CD14-positive monocyte (primary cell): ENCODE data around the gene CLIC1. TPM values are rescaled to one million over a fixed set of nuclear protein-coding genes. Genes with fewer than 3 reads are reported as not detected.

ENCODE experiments used
- DNase-seq, 3 donors: peaks; one replicate each; pipeline ENCODE4 v3.0.0-alpha.2; 2011 to 2022
- H2AFZ ChIP-seq: 2 replicates; pipeline ENCODE4 v1.6.0; 2012; ENCODE audit warnings: mild to moderate bottlenecking, low read depth, low read length, inconsistent platforms; ENCODE audit not compliant: insufficient read depth, poor library complexity, severe bottlenecking
- H3K27ac ChIP-seq, 2 donors: 1 replicate in 1 of 2; 2 replicates in 1 of 2; pipeline ENCODE4 v1.5.1; 2012 to 2013; ENCODE audit warnings: low read length in 2 of 2, control low read depth in 1 of 2, inconsistent platforms in 1 of 2, low read depth in 1 of 2, mild to moderate bottlenecking in 1 of 2
- H3K27me3 ChIP-seq, 2 donors: one replicate each; pipeline versions ENCODE4 v1.6.0 to v1.6.1; 2011 to 2013; ENCODE audit warnings: low read length in 2 of 2; ENCODE audit not compliant: control insufficient read depth in 2 of 2, insufficient read depth in 2 of 2
- H3K36me3 ChIP-seq, 2 donors: replicated peaks in 1 of 2; 1 replicate in 1 of 2; 2 replicates in 1 of 2; pipeline versions ENCODE4 v1.5.1 to v1.6.1; 2012 to 2013; ENCODE audit warnings: low read length in 2 of 2, control low read depth in 1 of 2, inconsistent platforms in 1 of 2, mild to moderate bottlenecking in 1 of 2; ENCODE audit not compliant: insufficient read depth in 2 of 2, control insufficient read depth in 1 of 2
- H3K4me1 ChIP-seq, 2 donors: 1 replicate in 1 of 2; 2 replicates in 1 of 2; pipeline versions ENCODE4 v1.5.1 to v1.6.1; 2012 to 2013; ENCODE audit warnings: low read length in 2 of 2, control low read depth in 1 of 2, inconsistent platforms in 1 of 2, mild to moderate bottlenecking in 1 of 2, moderate library complexity in 1 of 2; ENCODE audit not compliant: insufficient read depth in 2 of 2, control insufficient read depth in 1 of 2
- H3K4me2 ChIP-seq: replicated peaks from 2 replicates; pipeline ENCODE3; 2012; ENCODE audit warnings: low read length, moderate library complexity, mild to moderate bottlenecking; ENCODE audit not compliant: poor library complexity, severe bottlenecking; ENCODE audit errors: extremely low read depth
- H3K4me3 ChIP-seq, 3 experiments: fragments of 200-600 bp in 1 of 3; sonication (generic) in 1 of 3; replicated peaks in 1 of 3; 1 replicate in 2 of 3; 2 replicates in 1 of 3; pipeline ENCODE4 v1.5.1; 2011 to 2013; ENCODE audit warnings: low read length in 3 of 3, mild to moderate bottlenecking in 3 of 3, control low read depth in 2 of 3, low read depth in 2 of 3, inconsistent platforms in 1 of 3, moderate library complexity in 1 of 3
- H3K79me2 ChIP-seq: 2 replicates; pipeline ENCODE4 v1.6.0; 2012; ENCODE audit warnings: mild to moderate bottlenecking, control low read depth, inconsistent platforms, low read length, moderate library complexity; ENCODE audit not compliant: insufficient read depth
- H3K9ac ChIP-seq: 2 replicates; pipeline ENCODE4 v1.6.0; 2017; ENCODE audit warnings: low read length, mild to moderate bottlenecking; ENCODE audit not compliant: insufficient read depth, poor library complexity, severe bottlenecking
- H3K9me3 ChIP-seq, 2 donors: replicated peaks in 1 of 2; 1 replicate in 1 of 2; 2 replicates in 1 of 2; pipeline versions ENCODE4 v1.5.1 to v1.6.1; 2012 to 2013; ENCODE audit warnings: low read length in 2 of 2, control low read depth in 1 of 2; ENCODE audit not compliant: control insufficient read depth in 1 of 2, insufficient read depth in 1 of 2
- H4K20me1 ChIP-seq: 2 replicates; pipeline ENCODE4 v1.6.0; 2012; ENCODE audit warnings: mild to moderate bottlenecking, low read length, control low read depth, moderate library complexity; ENCODE audit not compliant: insufficient read depth
- H3K27ac Mint-ChIP-seq, 7 donors: one replicate each; pipeline ENCODE4 v1.8.0; 2020; ENCODE audit warnings: mild to moderate bottlenecking in 7 of 7, mixed read lengths in 7 of 7, moderate library complexity in 6 of 7, inconsistent platforms in 2 of 7
- H3K27me3 Mint-ChIP-seq, 3 donors: one replicate each; pipeline ENCODE4 v1.8.0; 2021 to 2022; ENCODE audit warnings: low read depth in 3 of 3, mild to moderate bottlenecking in 3 of 3, mixed read lengths in 3 of 3, moderate library complexity in 3 of 3, inconsistent platforms in 1 of 3
- H3K36me3 Mint-ChIP-seq, 2 donors: one replicate each; pipeline ENCODE4 v1.8.0; 2020; ENCODE audit warnings: mixed read lengths in 2 of 2, inconsistent platforms in 1 of 2, mild to moderate bottlenecking in 1 of 2
- H3K4me1 Mint-ChIP-seq: one replicate; pipeline ENCODE4 v1.8.0; 2020; ENCODE audit warnings: mild to moderate bottlenecking, mixed read lengths
- H3K4me3 Mint-ChIP-seq, 2 donors: one replicate each; pipeline ENCODE4 v1.8.0; 2020; ENCODE audit warnings: mild to moderate bottlenecking in 2 of 2, mixed read lengths in 2 of 2, moderate library complexity in 1 of 2
- H3K9me3 Mint-ChIP-seq, 7 donors: one replicate each; pipeline ENCODE4 v1.8.0; 2020 to 2022; ENCODE audit warnings: mixed read lengths in 7 of 7, mild to moderate bottlenecking in 6 of 7, moderate library complexity in 6 of 7, inconsistent platforms in 2 of 7
- CTCF ChIP-seq: fragments of 200-600 bp; IDR thresholded peaks from one replicate; pipeline ENCODE4 v1.8.0; 2022; ENCODE audit warnings: antibody characterized with exemption, mild to moderate bottlenecking
- WGBS: methylation state at CpG from one replicate; pipeline ENCODE4 v1.1.5; 2013; ENCODE audit warnings: missing lambda C conversion rate; ENCODE audit not compliant: insufficient coverage; 5-methylcytosine and 5-hydroxymethylcytosine counted together
- intact Hi-C, 2 donors: fragments of 100-400 bp; cut with micrococcal nuclease; formaldehyde crosslinking; loops; one replicate each; pipeline versions ENCODE4 v1.15.0 to v1.15.1; 2023
- polyA plus RNA-seq, 3 donors: library from polyadenylated mRNA; depleted of rRNA in 1 of 3; unstranded in 2 of 3; stranded (reverse) in 1 of 3; fragments of 300-500 nt in 2 of 3; fragments of >200 nt in 1 of 3; fragmentation: Illumina TruSeq in 2 of 3; gene quantifications; 1 replicate in 2 of 3; 2 replicates in 1 of 3; pipeline ENCODE4 v1.2.3, GENCODE V29; 2012 to 2021

CLIC1 gene
- polyA plus RNA-seq, 3 donors: 676 to 1,304 (median 1,196) TPM

DNA sequence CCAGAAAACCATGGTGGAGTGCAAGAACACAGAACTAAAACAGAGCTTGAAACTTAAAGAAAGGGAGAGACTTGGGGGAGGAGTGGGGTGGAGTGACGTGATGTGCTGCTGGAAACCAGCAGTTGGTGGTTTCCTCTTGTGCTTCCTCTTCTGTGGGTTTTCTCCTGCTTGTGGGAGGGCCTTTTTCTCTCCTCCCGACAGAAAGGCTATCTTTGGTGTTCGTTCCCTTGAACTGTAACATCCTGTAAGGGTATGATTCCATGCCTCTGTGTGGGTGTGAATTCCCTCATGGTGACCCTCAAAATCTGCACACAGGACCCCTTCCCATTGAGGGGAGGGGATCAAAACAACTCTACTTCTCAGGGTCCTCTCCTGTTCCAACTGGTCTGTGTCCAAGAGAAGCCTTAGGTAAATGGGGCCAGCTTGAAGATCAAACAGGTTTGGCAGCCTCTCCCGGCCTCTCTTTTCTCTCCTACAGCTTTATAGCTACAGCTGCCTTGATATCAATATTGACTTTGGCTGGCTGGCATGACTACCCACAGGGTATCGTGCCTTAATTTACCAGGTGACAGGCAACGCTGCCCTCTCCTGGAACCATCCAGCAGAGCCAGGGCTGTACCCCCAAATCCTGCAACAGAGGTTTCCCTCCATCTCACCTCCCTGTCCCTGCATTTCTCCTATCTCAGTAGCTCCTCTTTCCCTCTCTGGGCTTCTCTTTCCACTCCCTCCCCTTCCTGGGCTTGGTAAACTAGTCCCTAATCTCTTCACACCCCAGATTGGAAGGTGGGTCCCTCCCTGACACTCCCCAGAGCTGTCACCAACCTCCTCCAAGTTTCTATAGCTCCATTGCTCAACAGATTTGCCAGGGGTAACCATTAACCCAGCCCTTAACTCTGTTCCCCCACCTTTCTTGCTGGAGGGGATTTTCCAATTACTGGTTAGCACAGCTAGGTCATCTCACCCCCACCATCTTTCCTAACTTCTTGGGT lies 2.0 kb upstream of the CLIC1 start:
- H3K4me1 ChIP-seq: peaks cover 57 to 67% of the 10 kb centered on the region in 2 donors
- peak; percentile 88 to 94 (median 90) for DNase-seq
- WGBS: 0% methylated on average over 4 of the region's 6 CpGs
- TF ChIP-seq CTCF: no peak
- Mint-ChIP-seq H3K36me3 (peaks cover 16 to 26% of the 10 kb centered on the region in 2 donors), H3K27ac (peak overlapping the region; percentile 95 to 100 (median 99)), H3K4me3 (peak overlapping the region; percentile 99 to 100), H3K4me1 (peaks cover 60% of the 10 kb centered on the region), H3K27me3 (peaks cover 0 to 5% (median 2%) of the 10 kb centered on the region in 3 donors), H3K9me3 (peaks cover 0 to 2% (median 0%) of the 10 kb centered on the region in 7 donors)
- H3K9ac ChIP-seq: peak overlapping the region; percentile 89
- intact Hi-C loops: loop anchor here in 1 of 2 donors (2.0 to 10.0 kb wide), 4 partner anchors 31 to 193 kb away; partner anchors contain the start of genes ATP6V1G2, CSNK2B, DDX39B and LY6G5B
- peaks cover 10 to 20% of the 10 kb centered on the region in 2 donors for H3K36me3 ChIP-seq
- H3K79me2 ChIP-seq: peaks cover 60% of the 10 kb centered on the region
- peak overlapping the region; percentile 1 to 100 (median 96) for H3K4me3 ChIP-seq
- H2AFZ ChIP-seq: peak overlapping the region; percentile 16
- no peaks in the 10 kb centered on the region for H3K9me3 ChIP-seq
- H3K27ac ChIP-seq: peak overlapping the region; percentile 91 to 99
- peaks cover 17% of the 10 kb centered on the region for H4K20me1 ChIP-seq
- no peaks in the 10 kb centered on the region for H3K27me3 ChIP-seq
- H3K4me2 ChIP-seq: peak overlapping the region; percentile 94

DNA sequence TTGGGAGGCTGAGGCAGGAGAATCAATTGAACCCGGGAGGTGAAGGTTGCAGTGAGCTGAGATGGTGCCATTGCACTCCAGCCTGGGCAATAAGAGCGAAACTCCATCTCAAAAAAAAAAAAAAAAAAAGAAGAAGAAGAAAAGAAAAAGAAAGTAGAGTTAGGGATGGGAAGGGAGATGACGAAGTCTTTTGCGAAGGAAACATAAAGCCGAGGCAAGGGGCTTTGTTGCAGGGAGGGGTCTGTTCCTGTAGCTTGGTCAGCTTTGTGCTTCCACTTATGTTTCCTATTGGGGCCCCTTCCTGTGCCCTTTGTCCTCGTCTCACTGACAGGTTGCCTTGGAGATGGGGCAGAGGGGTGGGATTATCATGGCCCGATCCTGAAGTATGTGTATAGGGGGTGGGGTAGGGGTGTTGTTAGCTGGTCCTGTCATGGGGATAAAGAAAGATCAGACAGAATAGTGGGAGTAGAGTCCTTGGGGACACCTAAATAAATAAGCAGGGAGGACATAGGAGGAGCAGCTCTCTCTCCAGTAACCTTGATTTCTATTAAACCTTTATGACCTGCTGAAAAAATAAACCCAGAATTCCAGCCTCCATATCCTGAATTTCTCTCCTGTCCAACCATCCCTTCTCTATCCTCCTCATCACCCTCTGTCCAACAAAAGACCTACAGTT lies 1.1 kb upstream of the CLIC1 start:
- peaks cover 24% of the 10 kb centered on the region in 2 donors for H3K36me3 Mint-ChIP-seq
- Histone ChIP-seq H3K9me3 (no peaks in the 10 kb centered on the region), H3K36me3 (peaks cover 18 to 21% of the 10 kb centered on the region in 2 donors), H3K27ac (peak overlapping the region; percentile 91 to 99), H3K4me1 (peaks cover 62 to 75% of the 10 kb centered on the region in 2 donors), H3K4me2 (peak overlapping the region; percentile 94), H3K9ac (peak overlapping the region; percentile 89), H3K79me2 (peaks cover 68% of the 10 kb centered on the region), H3K27me3 (no peaks in the 10 kb centered on the region), H2AFZ (peak overlapping the region; percentile 16), H4K20me1 (peaks cover 24% of the 10 kb centered on the region), H3K4me3 (peak overlapping the region; percentile 74 to 100 (median 96))
- no peak for TF ChIP-seq CTCF
- peak overlapping the region; percentile 99 to 100 for H3K4me3 Mint-ChIP-seq
- WGBS: 0% methylated on average over 6 of the region's 7 CpGs
- intact Hi-C loops: loop anchor here in 1 of 2 donors (5.0 to 10.0 kb wide), 3 partner anchors 57 to 193 kb away; partner anchors contain the start of genes ATP6V1G2, CSNK2B, DDX39B and LY6G5B
- peaks cover 0 to 5% (median 2%) of the 10 kb centered on the region in 3 donors for H3K27me3 Mint-ChIP-seq
- H3K9me3 Mint-ChIP-seq: peaks cover 0 to 2% (median 0%) of the 10 kb centered on the region in 7 donors
- H3K4me1 Mint-ChIP-seq: peaks cover 63% of the 10 kb centered on the region
- peak overlapping the region; percentile 95 to 100 (median 99) for H3K27ac Mint-ChIP-seq
- DNase-seq: peak; percentile 34 to 57 (median 42)
